Erythroblast (primary cell): ENCODE measurements around the gene CES3.
"Not testable (repeated sequence)": the region's sequence is repeated elsewhere in the genome, so short reads cannot be mapped to it uniquely, and the experiment has no call there.

Source experiments
- DNase-seq, 2 experiments: peaks; one replicate each; lab custom pipeline; 2025; lab: John Stamatoyannopoulos, UW
- GATA1 ChIP-seq: IDR thresholded peaks from 2 replicates; pipeline ENCODE4 v1.6.1; 2011; ENCODE audit warnings: low read depth, mild to moderate bottlenecking, control low read depth, low read length, moderate library complexity
- POLR2A ChIP-seq: IDR thresholded peaks from 2 replicates; pipeline ENCODE4 v1.6.1; 2011; ENCODE audit warnings: mild to moderate bottlenecking, low read length

The CES3 gene

GRCh38 chr16:66977341-66978113, 16.5 kb downstream of the CES3 start:
- TF ChIP-seq POLR2A (no peak), GATA1 (no peak)
- peak; percentile 80 to 91 for DNase-seq

GRCh38 chr16:66979011-66979717, 18.1 kb downstream of the CES3 start:
- no peak for DNase-seq
- TF ChIP-seq POLR2A (no peak), GATA1 (no peak)

GRCh38 chr16:66983033-66983432, 22.0 kb downstream of the CES3 start:
- DNase-seq: no peak

GRCh38 chr16:66984892-66985311, 23.8 kb downstream of the CES3 start:
- TF ChIP-seq GATA1: no peak
- no peak for DNase-seq

More at GRCh38 chr16:66983033-66983432, 22.0 kb downstream of the CES3 start:
- TF ChIP-seq POLR2A: no peak
- no peak for TF ChIP-seq GATA1

GRCh38 chr16:66986559-66986958, 25.5 kb downstream of the CES3 start:
- DNase-seq: no peak
- TF ChIP-seq POLR2A (no peak), GATA1 (no peak)

GRCh38 chr16:66988197-66988788, 27.2 kb downstream of the CES3 start, which contains the start of gene CES4A:
CES4A (plus strand) TSS chr16:66988589; CDS start chr16:66988773, 184 bp downstream.
- TF ChIP-seq GATA1: no peak
- no peak for TF ChIP-seq POLR2A
- no peak for DNase-seq

GRCh38 chr16:66991545-66992077, 30.5 kb downstream of the CES3 start:
- no peak for DNase-seq
- TF ChIP-seq GATA1 (no peak), POLR2A (no peak)

GRCh38 chr16:66993558-66993957, 32.5 kb downstream of the CES3 start:
- not testable (repeated sequence) for DNase-seq

- no peak for TF ChIP-seq POLR2A
- TF ChIP-seq GATA1: no peak
- DNase-seq: no peak
Observed at GRCh38 chr16:66996324-66996982, 35.4 kb downstream of the CES3 start.

- no peak for TF ChIP-seq POLR2A
- no peak for TF ChIP-seq GATA1
- no peak for DNase-seq
Observed at GRCh38 chr16:66996983-66997358, 35.9 kb downstream of the CES3 start.

- TF ChIP-seq GATA1 (no peak), POLR2A (no peak)
- DNase-seq: peak in 1 of 2 experiments; percentile 25
Observed at GRCh38 chr16:67000384-67001351, 39.6 kb downstream of the CES3 start.

- no peak for DNase-seq
- no peak for TF ChIP-seq GATA1
Observed at GRCh38 chr16:67001726-67002125, 40.7 kb downstream of the CES3 start.
